ENCODE data around the gene GRIK3. TPM values are rescaled to one million over a fixed set of nuclear protein-coding genes. Genes with fewer than 3 reads are reported as not detected.

Gene GRIK3
- total and polyA plus RNA-seq, 7 donors = 0.03 to 0.15 (median 0.04) TPM; not detected in 2

DNA sequence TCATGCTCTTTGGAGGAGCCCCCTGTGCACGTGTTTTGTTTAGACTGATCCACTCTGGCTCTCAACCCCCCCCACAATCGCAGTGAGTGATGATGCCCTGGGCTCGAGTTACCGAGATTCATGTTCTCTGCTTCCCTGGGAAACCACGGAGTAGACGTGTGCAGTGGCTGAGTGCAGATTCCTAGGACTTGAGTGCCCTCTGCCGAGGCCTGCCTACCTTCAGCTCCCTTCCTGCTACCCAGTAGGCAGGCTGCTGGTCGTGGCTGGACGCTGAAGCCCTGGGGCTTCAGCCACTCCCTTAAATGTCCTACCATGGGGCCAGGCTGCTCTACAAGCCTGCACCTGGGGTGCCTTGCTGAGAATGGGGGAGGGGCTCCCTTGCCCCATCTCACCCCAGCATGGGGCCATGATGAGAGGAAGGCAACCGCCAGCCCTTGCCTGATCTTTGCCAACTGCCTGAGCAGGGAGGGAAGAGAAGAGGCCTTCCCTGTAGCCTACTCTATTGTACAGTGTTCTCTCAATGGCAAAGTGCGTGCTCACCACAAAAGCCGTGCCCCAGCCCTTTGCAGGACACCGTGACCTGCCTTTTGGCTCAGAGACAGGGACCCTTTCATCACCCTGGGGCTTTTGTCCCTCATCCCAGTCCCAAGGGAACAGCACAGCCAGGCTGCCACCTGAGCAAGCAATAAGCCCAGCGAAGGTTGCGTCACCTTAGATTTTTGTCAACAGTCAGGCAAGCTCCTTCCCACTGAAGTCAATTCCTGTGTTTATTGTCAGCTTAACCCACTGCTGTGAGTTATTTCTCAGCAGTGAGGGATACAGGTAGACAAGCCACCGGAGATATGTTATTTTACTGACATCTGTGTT is 4.1 kb upstream of the GRIK3 start:
- no peaks in the 10 kb centered on the region for H3K36me3 ChIP-seq (ENCODE audit: insufficient read depth in 1 of 2, low read depth in 1 of 2)
- H3K4me1 ChIP-seq = no peaks in the 10 kb centered on the region
- H3K9me3 ChIP-seq = no peaks in the 10 kb centered on the region
- ATAC-seq (peak in 3 of 4 donors; percentile 21 to 35 (median 30)), DNase-seq (no peak)
- intact Hi-C loops (cut with DNase I) = no loop called here
- no peak for TF ChIP-seq CTCF (IDR thresholded peaks at IDR 0.05)
- H3K4me3 ChIP-seq = no peak overlapping the region
- H3K27ac ChIP-seq = no peak overlapping the region
- H3K27me3 ChIP-seq (ENCODE audit: insufficient read depth in 3 of 3, low read length in 2 of 3) = peaks cover 2 to 88% (median 32%) of the 10 kb centered on the region in 3 donors
- 18 to 23% (median 20%) methylated on average over 16 of the region's 16 CpGs for WGBS, 3 donors

- intact Hi-C loops (cut with DNase I) = no loop called here
- H3K27me3 ChIP-seq (ENCODE audit: insufficient read depth in 3 of 3, low read length in 2 of 3) = peaks cover 2 to 95% (median 38%) of the 10 kb centered on the region in 3 donors
- WGBS, 3 donors = 5 to 8% (median 7%) methylated on average over 15 of the region's 15 CpGs
Observed at GRCh38 chr1:37037690-37038089, 3.4 kb upstream of the GRIK3 start.

DNA sequence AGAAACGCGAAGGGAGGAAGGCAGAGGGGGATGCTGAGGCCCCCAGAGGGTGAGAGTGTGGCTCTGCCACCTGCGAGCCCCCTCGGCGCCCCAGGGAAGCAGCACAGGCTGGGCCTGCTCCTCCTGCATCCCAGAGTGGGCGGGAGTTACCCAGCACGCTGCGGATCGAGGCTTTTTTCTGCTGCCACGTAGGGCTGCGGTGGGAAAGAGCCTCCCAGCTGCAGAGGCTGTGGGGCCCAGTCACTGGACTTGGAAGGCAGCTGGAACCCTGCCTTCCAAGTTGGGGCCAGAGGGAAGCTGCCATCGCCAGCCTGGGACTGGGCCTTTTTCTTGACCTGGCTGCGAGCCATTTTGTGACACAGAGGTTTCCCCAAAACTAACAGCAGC is 2.3 kb upstream of the GRIK3 start:
- Histone ChIP-seq H3K27ac (no peak overlapping the region), H3K9me3 (no peaks in the 10 kb centered on the region), H3K36me3 (ENCODE audit: insufficient read depth in 1 of 2, low read depth in 1 of 2) (no peaks in the 10 kb centered on the region), H3K4me3 (no peak overlapping the region), H3K4me1 (no peaks in the 10 kb centered on the region), H3K27me3 (ENCODE audit: insufficient read depth in 3 of 3, low read length in 2 of 3) (peaks cover 2 to 95% (median 41%) of the 10 kb centered on the region in 3 donors)
- ATAC-seq = no peak
- no peak for DNase-seq
- 4 to 7% (median 7%) methylated on average over 10 to 13 of the region's 13 CpGs for WGBS, 3 donors
- intact Hi-C loops (cut with DNase I) = no loop called here
- no peak for TF ChIP-seq CTCF (IDR thresholded peaks at IDR 0.05)

More at GRCh38 chr1:37037690-37038089, 3.4 kb upstream of the GRIK3 start:
- Histone ChIP-seq H3K9me3 (no peaks in the 10 kb centered on the region), H3K36me3 (ENCODE audit: insufficient read depth in 1 of 2, low read depth in 1 of 2) (no peaks in the 10 kb centered on the region), H3K27ac (no peak overlapping the region), H3K4me3 (no peak overlapping the region), H3K4me1 (no peaks in the 10 kb centered on the region)
- no peak for TF ChIP-seq CTCF (IDR thresholded peaks at IDR 0.05)
- DNase-seq (no peak), ATAC-seq (no peak)

DNA sequence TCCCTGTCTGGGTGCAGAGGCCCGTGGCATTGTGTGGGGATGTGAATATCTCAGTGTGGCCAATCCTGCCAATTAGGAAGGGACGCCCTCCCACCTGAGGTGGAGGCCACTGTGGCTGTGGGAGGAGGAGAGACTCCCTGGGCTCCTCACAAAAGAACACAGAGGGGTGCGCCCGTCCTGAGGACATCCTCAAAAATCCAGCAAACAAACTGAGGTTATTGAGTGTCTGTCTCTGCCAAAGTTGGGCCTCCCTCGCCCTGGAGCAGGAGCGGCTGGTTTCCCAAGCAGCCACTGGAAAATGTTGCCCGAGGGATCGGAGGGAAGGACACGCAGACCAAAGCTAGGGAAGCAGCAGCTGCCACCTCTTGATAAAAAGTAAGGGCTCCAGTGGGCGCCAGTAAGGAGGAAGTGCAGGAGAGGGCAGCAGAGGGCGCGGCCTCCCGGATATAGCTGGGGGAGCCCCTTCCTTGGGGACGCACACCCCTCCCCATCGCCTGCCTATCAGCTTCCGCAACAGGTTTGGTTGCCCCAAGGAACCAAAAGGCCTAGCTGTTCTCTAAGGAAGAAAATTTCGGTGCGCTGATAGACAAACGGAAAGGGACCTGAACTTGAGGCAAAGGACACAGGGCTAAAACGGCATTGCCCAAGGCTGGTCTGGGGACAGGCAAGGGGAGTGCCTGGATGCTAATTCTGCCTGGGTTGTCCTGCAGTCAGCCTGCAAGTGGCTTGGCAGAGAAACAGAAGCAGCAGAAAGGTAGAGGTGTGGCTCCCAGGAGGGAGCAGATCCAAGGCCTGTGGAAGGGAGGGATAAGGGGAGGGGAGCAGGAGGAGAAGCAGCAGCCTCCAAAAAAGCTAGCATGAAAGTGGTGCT is 1.7 kb upstream of the GRIK3 start:
- no peaks in the 10 kb centered on the region for H3K36me3 ChIP-seq (ENCODE audit: insufficient read depth in 1 of 2, low read depth in 1 of 2)
- TF ChIP-seq CTCF (IDR thresholded peaks at IDR 0.05) = no peak
- no peak overlapping the region for H3K27ac ChIP-seq
- 2 to 10% (median 6%) methylated on average over 20 of the region's 20 CpGs for WGBS, 3 donors
- DNase-seq (no peak), ATAC-seq (no peak)
- intact Hi-C loops (cut with DNase I) = no loop called here
- H3K9me3 ChIP-seq = no peaks in the 10 kb centered on the region
- H3K27me3 ChIP-seq (ENCODE audit: insufficient read depth in 3 of 3, low read length in 2 of 3) = peaks cover 2 to 97% (median 41%) of the 10 kb centered on the region in 3 donors
- no peak overlapping the region for H3K4me3 ChIP-seq
- H3K4me1 ChIP-seq = no peaks in the 10 kb centered on the region
